ENCODE measurements around the gene AMPH. TPM values are rescaled to one million over a fixed set of nuclear protein-coding genes. Genes with fewer than 3 reads are reported as not detected.

The AMPH gene
- total and polyA plus RNA-seq, 2 experiments from 2014 or later = 0.48 to 1.4 TPM

GRCh38 chr7:38462819-38463218 is 168.4 kb downstream of the AMPH start:
- no peak for DNase-seq (ENCODE audit: low read depth in 1 of 2, low spot score in 1 of 2)
- Histone ChIP-seq H3K9me3 (ENCODE audit: low read depth) (no peaks in the 10 kb centered on the region), H3K36me3 (no peaks in the 10 kb centered on the region), H3K27ac (no peak overlapping the region), H3K4me1 (ENCODE audit: low read depth) (no peaks in the 10 kb centered on the region), H3K4me3 (no peak overlapping the region), H3K27me3 (no peaks in the 10 kb centered on the region)
- no peak for TF ChIP-seq CTCF (IDR thresholded peaks at IDR 0.05; ENCODE audit: low read depth, low read length)

DNA sequence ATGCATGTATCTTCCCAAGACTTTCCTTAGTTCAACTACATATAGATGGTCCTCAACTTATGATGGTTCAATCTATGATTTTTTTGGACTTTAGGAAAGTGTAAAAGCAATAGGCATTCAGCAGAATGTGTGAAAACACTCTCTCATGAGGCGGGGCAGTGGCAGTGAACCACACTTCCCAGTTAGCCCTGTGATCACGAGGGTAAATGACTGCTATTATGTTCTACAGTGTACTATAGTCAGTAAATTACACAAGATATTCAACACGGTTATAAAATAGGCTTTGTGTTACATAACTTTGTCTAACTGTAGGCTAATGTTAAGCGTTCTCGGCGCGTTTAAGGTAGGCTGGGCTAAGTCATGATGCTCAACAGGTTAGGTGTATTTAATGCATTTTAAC is 169.3 kb downstream of the AMPH start:
- Histone ChIP-seq H3K4me3 (no peak overlapping the region), H3K4me1 (ENCODE audit: low read depth) (no peaks in the 10 kb centered on the region), H3K27me3 (no peaks in the 10 kb centered on the region), H3K27ac (no peak overlapping the region), H3K9me3 (ENCODE audit: low read depth) (no peaks in the 10 kb centered on the region), H3K36me3 (no peaks in the 10 kb centered on the region)
- no peak for DNase-seq (ENCODE audit: low read depth in 1 of 2, low spot score in 1 of 2)
- no peak for TF ChIP-seq CTCF (IDR thresholded peaks at IDR 0.05; ENCODE audit: low read depth, low read length)

- Histone ChIP-seq H3K27ac (no peak overlapping the region), H3K4me1 (ENCODE audit: low read depth) (no peaks in the 10 kb centered on the region), H3K27me3 (no peaks in the 10 kb centered on the region), H3K4me3 (no peak overlapping the region), H3K36me3 (no peaks in the 10 kb centered on the region), H3K9me3 (ENCODE audit: low read depth) (no peaks in the 10 kb centered on the region)
- TF ChIP-seq CTCF (IDR thresholded peaks at IDR 0.05; ENCODE audit: low read depth, low read length) = no peak
- no peak for DNase-seq (ENCODE audit: low read depth in 1 of 2, low spot score in 1 of 2)
Observed at GRCh38 chr7:38453826-38454225, 177.3 kb downstream of the AMPH start.

GRCh38 chr7:38453168-38453567 is 178.0 kb downstream of the AMPH start:
- Histone ChIP-seq H3K9me3 (ENCODE audit: low read depth) (no peaks in the 10 kb centered on the region), H3K27me3 (no peaks in the 10 kb centered on the region), H3K27ac (no peak overlapping the region), H3K4me3 (no peak overlapping the region), H3K4me1 (ENCODE audit: low read depth) (no peaks in the 10 kb centered on the region), H3K36me3 (no peaks in the 10 kb centered on the region)
- TF ChIP-seq CTCF (IDR thresholded peaks at IDR 0.05; ENCODE audit: low read depth, low read length) = no peak
- peak in 1 of 2 donors; percentile 6 for DNase-seq (ENCODE audit: low read depth in 1 of 2, low spot score in 1 of 2)

GRCh38 chr7:38452681-38453108 is 178.5 kb downstream of the AMPH start:
- no peak overlapping the region for H3K4me3 ChIP-seq
- no peaks in the 10 kb centered on the region for H3K36me3 ChIP-seq

More at GRCh38 chr7:38452681-38453108, 178.5 kb downstream of the AMPH start:
- Histone ChIP-seq H3K9me3 (ENCODE audit: low read depth) (no peaks in the 10 kb centered on the region), H3K4me1 (ENCODE audit: low read depth) (no peaks in the 10 kb centered on the region), H3K27ac (no peak overlapping the region), H3K27me3 (no peaks in the 10 kb centered on the region)
- TF ChIP-seq CTCF (IDR thresholded peaks at IDR 0.05; ENCODE audit: low read depth, low read length) = no peak
- no peak for DNase-seq (ENCODE audit: low read depth in 1 of 2, low spot score in 1 of 2)
